Stimulated activated naive CD8-positive, alpha-beta T cell treated with anti-CD3 and anti-CD28 coated beads, Interleukin-15, Interleukin-2, amounts not matched to agents 100 ng/mL and 50 ng/mL, for 24 hours (primary cell): Measurements from ENCODE around the gene CCNC.

Experiments used
- H3K27ac Mint-ChIP-seq: one replicate; pipeline ENCODE4 v1.8.0; 2021; ENCODE audit warnings: mild to moderate bottlenecking, mixed read lengths
- H3K27me3 Mint-ChIP-seq: one replicate; pipeline ENCODE4 v1.8.0; 2021; ENCODE audit warnings: mixed read lengths
- H3K36me3 Mint-ChIP-seq: one replicate; pipeline ENCODE4 v1.8.0; 2021; ENCODE audit warnings: low read depth, mixed read lengths
- H3K4me1 Mint-ChIP-seq: one replicate; pipeline ENCODE4 v1.8.0; 2021; ENCODE audit warnings: low read depth, mixed read lengths
- H3K4me3 Mint-ChIP-seq: one replicate; pipeline ENCODE4 v1.8.0; 2021; ENCODE audit warnings: mild to moderate bottlenecking, mixed read lengths
- H3K9me3 Mint-ChIP-seq: one replicate; pipeline ENCODE4 v1.8.0; 2021; ENCODE audit warnings: mixed read lengths

CCNC gene

GRCh38 chr6:99521633-99522151 lies 46.8 kb downstream of the CCNC start:
- Mint-ChIP-seq H3K27ac (peak overlapping the region; percentile 94), H3K36me3 (no peaks in the 10 kb centered on the region), H3K9me3 (no peaks in the 10 kb centered on the region), H3K27me3 (no peaks in the 10 kb centered on the region), H3K4me3 (peak overlapping the region; percentile 92), H3K4me1 (peaks cover 23% of the 10 kb centered on the region)

GRCh38 chr6:99520855-99521632 lies 47.4 kb downstream of the CCNC start:
- H3K4me3 Mint-ChIP-seq, result peak overlapping the region; percentile 92
- peak overlapping the region; percentile 94 for H3K27ac Mint-ChIP-seq
- no peaks in the 10 kb centered on the region for H3K36me3 Mint-ChIP-seq
- H3K9me3 Mint-ChIP-seq, result no peaks in the 10 kb centered on the region
- no peaks in the 10 kb centered on the region for H3K27me3 Mint-ChIP-seq
- H3K4me1 Mint-ChIP-seq, result peaks cover 28% of the 10 kb centered on the region

DNA sequence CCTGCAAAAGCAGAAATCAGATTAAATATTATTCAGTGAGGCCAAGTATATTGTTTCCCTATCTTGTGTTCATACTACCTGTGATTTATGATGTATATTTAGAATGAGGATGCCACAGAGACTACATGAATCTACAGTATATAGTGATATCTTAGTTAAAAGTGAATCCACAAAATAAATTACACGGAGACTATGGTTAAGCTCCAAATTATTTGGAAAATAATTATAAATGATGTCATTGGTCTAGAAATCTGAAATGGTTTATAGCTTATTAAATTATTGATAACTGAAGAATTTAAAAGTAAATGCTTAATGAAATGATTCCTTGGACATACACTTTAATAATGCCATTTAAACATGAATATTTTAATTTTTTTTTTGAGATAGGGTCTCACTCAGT lies 49.0 kb downstream of the CCNC start:
- Mint-ChIP-seq H3K9me3 (no peaks in the 10 kb centered on the region), H3K27ac (no peak overlapping the region), H3K27me3 (no peaks in the 10 kb centered on the region), H3K4me1 (peaks cover 35% of the 10 kb centered on the region), H3K4me3 (no peak overlapping the region), H3K36me3 (no peaks in the 10 kb centered on the region)

DNA sequence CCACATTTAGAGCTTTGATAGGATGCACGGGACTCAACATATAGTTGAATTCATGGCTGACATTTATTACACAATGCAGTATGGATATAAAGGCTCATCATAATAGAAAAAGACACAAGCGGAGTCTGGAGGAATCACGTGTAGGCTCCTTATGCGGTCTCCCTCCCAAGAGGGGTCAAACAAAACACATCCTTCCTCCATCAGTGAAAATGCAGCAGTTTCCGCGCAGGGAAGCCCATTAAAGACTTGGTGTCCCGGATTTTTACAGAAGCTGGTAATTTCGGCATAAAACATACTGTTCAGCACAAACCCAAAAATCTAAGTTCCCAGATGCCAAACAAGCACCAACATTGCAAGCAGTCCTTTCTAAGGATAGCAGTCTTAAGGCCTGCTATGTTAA lies 54.4 kb downstream of the CCNC start:
- H3K4me3 Mint-ChIP-seq, result peak overlapping the region; percentile 98
- no peaks in the 10 kb centered on the region for H3K9me3 Mint-ChIP-seq
- H3K27me3 Mint-ChIP-seq, result no peaks in the 10 kb centered on the region
- H3K36me3 Mint-ChIP-seq, result peaks cover 9% of the 10 kb centered on the region
- peaks cover 38% of the 10 kb centered on the region for H3K4me1 Mint-ChIP-seq
- H3K27ac Mint-ChIP-seq, result no peak overlapping the region

GRCh38 chr6:99512033-99512432 lies 56.4 kb downstream of the CCNC start:
- no peak overlapping the region for H3K27ac Mint-ChIP-seq
- no peaks in the 10 kb centered on the region for H3K9me3 Mint-ChIP-seq
- H3K4me1 Mint-ChIP-seq, result peaks cover 38% of the 10 kb centered on the region
- H3K4me3 Mint-ChIP-seq, result peak overlapping the region; percentile 32
- no peaks in the 10 kb centered on the region for H3K27me3 Mint-ChIP-seq
- H3K36me3 Mint-ChIP-seq, result peaks cover 25% of the 10 kb centered on the region

GRCh38 chr6:99507648-99508047 lies 60.8 kb downstream of the CCNC start:
- Mint-ChIP-seq H3K27me3 (no peaks in the 10 kb centered on the region), H3K4me3 (no peak overlapping the region), H3K9me3 (no peaks in the 10 kb centered on the region), H3K4me1 (peaks cover 8% of the 10 kb centered on the region), H3K27ac (no peak overlapping the region), H3K36me3 (peaks cover 58% of the 10 kb centered on the region)

DNA sequence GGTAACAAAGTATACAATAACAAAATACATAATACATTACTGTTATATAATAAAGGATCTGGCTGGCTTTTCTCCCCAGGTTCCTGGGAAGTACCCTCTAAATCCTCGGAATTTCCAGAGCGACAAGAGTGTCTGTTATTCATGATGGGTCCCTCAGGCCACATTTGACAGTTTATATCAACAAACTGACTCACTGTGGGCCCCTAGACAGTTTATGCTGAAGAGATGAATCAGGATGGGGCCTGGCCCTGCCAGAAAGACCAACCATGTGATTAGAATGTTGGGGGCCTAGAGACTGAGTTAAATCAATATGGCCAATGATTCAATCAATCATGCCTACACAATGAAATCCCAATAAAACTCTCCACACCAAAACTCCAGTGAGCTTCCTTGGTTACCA lies 66.7 kb downstream of the CCNC start:
- Mint-ChIP-seq H3K4me3 (no peak overlapping the region), H3K36me3 (peaks cover 58% of the 10 kb centered on the region), H3K27me3 (no peaks in the 10 kb centered on the region)

GRCh38 chr6:99498421-99498820 lies 70.0 kb downstream of the CCNC start:
- no peaks in the 10 kb centered on the region for H3K9me3 Mint-ChIP-seq
- no peak overlapping the region for H3K4me3 Mint-ChIP-seq
- no peak overlapping the region for H3K27ac Mint-ChIP-seq
- no peaks in the 10 kb centered on the region for H3K27me3 Mint-ChIP-seq
- H3K36me3 Mint-ChIP-seq, result peaks cover 52% of the 10 kb centered on the region
- no peaks in the 10 kb centered on the region for H3K4me1 Mint-ChIP-seq

More for the DNA sequence above, 66.7 kb downstream of the CCNC start:
- H3K4me1 Mint-ChIP-seq, result no peaks in the 10 kb centered on the region
- H3K9me3 Mint-ChIP-seq, result no peaks in the 10 kb centered on the region
- no peak overlapping the region for H3K27ac Mint-ChIP-seq

GRCh38 chr6:99495466-99495865 lies 73.0 kb downstream of the CCNC start:
- Mint-ChIP-seq H3K9me3 (no peaks in the 10 kb centered on the region), H3K27me3 (no peaks in the 10 kb centered on the region), H3K27ac (no peak overlapping the region), H3K4me3 (no peak overlapping the region), H3K4me1 (peaks cover 8% of the 10 kb centered on the region), H3K36me3 (peaks cover 37% of the 10 kb centered on the region)
